ENCODE measurements around the gene CD300LG.

DNA sequence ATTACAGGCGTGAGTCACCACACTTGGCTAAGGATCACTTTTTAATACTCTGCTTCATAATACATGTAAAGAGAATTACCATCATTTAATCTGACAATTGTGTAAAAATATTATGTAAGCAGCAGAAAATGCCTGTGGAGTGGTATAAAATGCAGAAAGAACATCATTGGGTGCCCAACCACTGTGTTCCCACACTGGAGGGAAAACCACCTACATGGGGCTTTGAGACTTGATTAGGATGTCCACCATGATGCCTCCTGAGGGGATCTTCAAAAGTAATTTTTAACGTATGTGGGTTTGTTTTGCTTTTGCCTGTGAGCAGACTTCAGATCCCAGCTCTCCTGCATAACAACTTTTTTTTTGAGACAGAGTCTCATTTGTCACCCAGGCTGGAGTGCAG, 47.9 kb upstream of the CD300LG start:
- TF ChIP-seq, protein P1, sequence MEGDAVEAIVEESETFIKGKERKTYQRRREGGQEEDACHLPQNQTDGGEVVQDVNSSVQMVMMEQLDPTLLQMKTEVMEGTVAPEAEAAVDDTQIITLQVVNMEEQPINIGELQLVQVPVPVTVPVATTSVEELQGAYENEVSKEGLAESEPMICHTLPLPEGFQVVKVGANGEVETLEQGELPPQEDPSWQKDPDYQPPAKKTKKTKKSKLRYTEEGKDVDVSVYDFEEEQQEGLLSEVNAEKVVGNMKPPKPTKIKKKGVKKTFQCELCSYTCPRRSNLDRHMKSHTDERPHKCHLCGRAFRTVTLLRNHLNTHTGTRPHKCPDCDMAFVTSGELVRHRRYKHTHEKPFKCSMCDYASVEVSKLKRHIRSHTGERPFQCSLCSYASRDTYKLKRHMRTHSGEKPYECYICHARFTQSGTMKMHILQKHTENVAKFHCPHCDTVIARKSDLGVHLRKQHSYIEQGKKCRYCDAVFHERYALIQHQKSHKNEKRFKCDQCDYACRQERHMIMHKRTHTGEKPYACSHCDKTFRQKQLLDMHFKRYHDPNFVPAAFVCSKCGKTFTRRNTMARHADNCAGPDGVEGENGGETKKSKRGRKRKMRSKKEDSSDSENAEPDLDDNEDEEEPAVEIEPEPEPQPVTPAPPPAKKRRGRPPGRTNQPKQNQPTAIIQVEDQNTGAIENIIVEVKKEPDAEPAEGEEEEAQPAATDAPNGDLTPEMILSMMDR (IDR thresholded peaks at IDR 0.05; ENCODE audit: low read length) = no peak
- TF ChIP-seq EZH2phosphoT487 (IDR thresholded peaks at IDR 0.05; ENCODE audit: low read length) (no peak), EZH2 (optimal IDR thresholded peaks at IDR 0.05; ENCODE audit: low read depth, low read length) (no peak)

Data from MM.1S (cell line).